ENCODE measurements around the gene MCU.

Gene MCU

DNA sequence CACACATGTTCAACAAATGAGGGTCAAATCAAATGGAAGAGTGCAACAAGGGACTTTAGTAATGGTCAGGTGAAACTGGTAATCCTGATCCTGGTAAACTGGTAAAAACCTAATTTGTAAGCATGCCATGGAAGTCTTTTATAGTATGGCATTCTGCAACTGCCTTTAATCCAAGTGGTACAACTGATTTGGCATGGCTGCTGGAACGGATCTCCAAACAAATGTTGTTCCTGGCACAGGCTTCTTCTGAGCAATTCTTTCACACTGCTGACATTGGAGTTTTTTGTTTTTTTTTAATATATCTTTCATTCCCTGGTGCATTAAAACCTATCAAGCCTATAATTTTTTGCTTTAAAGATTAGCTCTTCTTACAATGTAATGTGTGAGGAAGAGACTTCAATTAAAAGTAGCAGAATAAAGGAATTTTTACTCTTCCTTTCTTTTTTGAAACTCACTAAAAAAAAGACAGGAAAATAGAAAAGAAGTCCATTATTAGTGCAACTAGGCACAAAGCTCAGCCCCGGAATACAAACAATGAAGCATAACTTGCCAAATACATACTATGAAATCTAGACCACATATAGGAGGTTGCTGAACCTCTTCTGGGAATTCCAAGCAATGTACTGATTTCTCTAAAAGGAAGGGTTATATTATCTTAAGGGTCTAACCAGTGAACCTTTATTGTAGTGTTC lies 122.3 kb downstream of the MCU start:
- TF ChIP-seq, protein P1, sequence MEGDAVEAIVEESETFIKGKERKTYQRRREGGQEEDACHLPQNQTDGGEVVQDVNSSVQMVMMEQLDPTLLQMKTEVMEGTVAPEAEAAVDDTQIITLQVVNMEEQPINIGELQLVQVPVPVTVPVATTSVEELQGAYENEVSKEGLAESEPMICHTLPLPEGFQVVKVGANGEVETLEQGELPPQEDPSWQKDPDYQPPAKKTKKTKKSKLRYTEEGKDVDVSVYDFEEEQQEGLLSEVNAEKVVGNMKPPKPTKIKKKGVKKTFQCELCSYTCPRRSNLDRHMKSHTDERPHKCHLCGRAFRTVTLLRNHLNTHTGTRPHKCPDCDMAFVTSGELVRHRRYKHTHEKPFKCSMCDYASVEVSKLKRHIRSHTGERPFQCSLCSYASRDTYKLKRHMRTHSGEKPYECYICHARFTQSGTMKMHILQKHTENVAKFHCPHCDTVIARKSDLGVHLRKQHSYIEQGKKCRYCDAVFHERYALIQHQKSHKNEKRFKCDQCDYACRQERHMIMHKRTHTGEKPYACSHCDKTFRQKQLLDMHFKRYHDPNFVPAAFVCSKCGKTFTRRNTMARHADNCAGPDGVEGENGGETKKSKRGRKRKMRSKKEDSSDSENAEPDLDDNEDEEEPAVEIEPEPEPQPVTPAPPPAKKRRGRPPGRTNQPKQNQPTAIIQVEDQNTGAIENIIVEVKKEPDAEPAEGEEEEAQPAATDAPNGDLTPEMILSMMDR (IDR thresholded peaks at IDR 0.05; ENCODE audit: borderline replicate concordance, control extremely low read depth, extremely low read depth, insufficient read depth, missing control alignments) = no peak
- in situ Hi-C loops (cut with MboI; ENCODE audit: low sequenced_read_pairs, unreplicated experiment) = no loop called here
- no peak for DNase-seq (ENCODE audit: low spot score)

DNA sequence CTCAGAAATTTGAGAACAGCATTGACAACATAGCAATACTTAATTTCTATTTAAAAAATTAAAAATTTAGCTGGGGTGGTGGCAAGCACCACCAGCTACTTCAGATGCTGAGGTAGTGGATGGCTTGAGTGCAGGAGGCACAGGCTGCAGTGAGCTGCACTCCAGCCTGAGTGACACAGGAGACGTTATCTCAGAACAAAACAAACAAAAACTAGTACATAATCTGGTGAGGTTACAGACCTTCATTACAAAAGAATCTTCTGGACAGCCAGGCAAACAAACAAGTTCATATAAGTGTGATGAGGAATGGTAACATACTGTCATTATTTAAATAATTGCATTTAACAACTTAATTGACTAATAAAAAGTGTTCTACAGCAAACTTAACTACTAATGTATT lies 124.6 kb downstream of the MCU start:
- in situ Hi-C loops (cut with MboI; ENCODE audit: low sequenced_read_pairs, unreplicated experiment) = no loop called here
- no peak for DNase-seq (ENCODE audit: low spot score)
- TF ChIP-seq, protein P1 (IDR thresholded peaks at IDR 0.05; ENCODE audit: borderline replicate concordance, control extremely low read depth, extremely low read depth, insufficient read depth, missing control alignments) = no peak

DNA sequence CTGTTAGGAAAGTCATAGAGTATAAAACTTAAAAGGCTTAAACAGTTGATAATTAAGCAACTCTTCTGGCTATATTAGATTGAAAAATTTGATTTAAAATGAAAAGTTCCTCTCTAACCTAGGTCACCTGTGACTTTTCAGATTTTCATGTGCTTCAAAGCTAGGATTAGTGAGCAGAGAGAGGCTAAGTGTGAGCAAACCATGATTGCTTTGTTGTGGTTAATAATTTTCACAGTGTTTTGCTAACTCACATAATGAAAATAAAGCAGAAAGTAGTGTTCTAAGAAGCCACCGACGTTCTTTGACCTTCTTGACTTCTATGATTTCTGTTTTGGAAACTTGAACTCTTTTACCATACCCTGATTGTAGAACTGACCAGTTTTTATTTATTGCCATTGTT lies 126.1 kb downstream of the MCU start:
- DNase-seq (ENCODE audit: low spot score) = no peak
- TF ChIP-seq, protein P1 (IDR thresholded peaks at IDR 0.05; ENCODE audit: borderline replicate concordance, control extremely low read depth, extremely low read depth, insufficient read depth, missing control alignments) = no peak
- in situ Hi-C loops (cut with MboI; ENCODE audit: low sequenced_read_pairs, unreplicated experiment) = no loop called here

DNA sequence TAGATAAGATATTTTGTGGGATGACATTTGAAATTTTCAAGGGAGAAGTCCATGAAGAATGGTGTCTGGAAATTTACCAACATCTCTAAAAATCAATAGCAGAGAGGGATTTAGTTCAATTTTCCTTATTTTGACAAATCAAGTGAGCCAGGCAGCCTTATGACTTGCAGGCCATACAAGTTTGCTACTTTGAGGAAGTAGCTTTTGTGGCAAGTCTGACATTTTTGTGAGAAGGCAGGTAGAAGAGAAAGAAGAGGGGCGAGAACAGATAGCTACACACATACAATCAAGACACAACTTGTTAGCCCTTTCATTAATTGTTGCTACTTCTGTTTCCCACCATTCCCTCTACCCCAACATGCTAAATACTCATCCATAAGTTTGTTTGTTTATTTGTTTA lies 127.1 kb downstream of the MCU start:
- no peak for DNase-seq (ENCODE audit: low spot score)
- TF ChIP-seq, protein P1 (IDR thresholded peaks at IDR 0.05; ENCODE audit: borderline replicate concordance, control extremely low read depth, extremely low read depth, insufficient read depth, missing control alignments) = no peak
- in situ Hi-C loops (cut with MboI; ENCODE audit: low sequenced_read_pairs, unreplicated experiment) = no loop called here

DNA sequence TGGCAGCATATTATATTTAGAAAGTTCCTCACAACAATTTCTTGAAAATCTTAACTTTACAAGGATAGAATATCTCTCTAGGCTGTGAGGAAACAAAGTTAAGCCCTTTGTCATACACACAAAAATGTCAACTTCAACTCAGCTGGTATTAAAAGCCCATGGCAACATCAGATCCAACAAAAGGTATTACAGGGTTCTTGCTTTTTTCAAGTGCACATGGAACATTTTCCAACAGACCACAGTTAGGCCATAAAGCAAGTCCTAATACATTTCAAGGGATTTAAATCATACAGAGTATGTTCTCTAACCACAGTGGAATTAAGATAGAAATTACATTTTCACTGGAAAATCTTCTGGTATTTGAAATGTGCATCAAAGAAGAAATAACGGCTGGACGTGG lies 129.7 kb downstream of the MCU start:
- no peak for DNase-seq (ENCODE audit: low spot score)
- in situ Hi-C loops (cut with MboI; ENCODE audit: low sequenced_read_pairs, unreplicated experiment) = no loop called here
- TF ChIP-seq, protein P1 (IDR thresholded peaks at IDR 0.05; ENCODE audit: borderline replicate concordance, control extremely low read depth, extremely low read depth, insufficient read depth, missing control alignments) = no peak

DNA sequence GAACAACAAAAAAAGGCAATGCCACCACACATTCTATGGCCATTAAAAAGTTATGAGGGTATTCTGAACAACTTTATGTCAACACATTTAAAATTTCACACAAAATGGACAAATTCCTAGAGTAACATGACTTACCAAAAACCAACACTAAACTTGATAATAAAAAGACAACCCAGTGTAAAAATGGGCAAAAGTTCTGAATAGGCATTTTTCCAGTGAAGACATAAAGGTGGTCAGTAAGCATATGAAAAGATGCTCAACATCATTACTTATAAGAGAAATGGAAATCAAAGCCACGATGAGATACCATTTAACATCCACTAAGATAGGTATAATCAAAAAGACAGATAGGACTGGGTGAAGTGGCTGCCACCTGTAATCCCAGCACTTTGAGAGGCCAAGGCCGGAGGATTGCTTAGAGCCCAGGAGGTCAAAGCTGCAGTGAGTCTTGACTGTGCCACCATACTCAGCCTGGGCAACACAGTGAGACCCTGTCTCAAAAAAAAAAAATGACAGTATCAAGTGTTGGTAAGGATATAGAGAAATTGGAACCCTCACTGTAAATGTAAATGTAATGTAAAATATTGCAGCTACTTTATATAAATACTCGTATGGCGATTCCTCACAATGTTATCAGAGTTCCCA lies 130.5 kb downstream of the MCU start:
- in situ Hi-C loops (cut with MboI; ENCODE audit: low sequenced_read_pairs, unreplicated experiment) = no loop called here
- TF ChIP-seq, protein P1 (IDR thresholded peaks at IDR 0.05; ENCODE audit: borderline replicate concordance, control extremely low read depth, extremely low read depth, insufficient read depth, missing control alignments) = no peak
- no peak for DNase-seq (ENCODE audit: low spot score)

All from GM13976 (cell line).